Measurements from ENCODE around the gene XRN1.

GRCh38 chr3:142450189-142450588 is 2.4 kb upstream of the XRN1 start:
- no peak for TF ChIP-seq EZH2 (IDR thresholded peaks at IDR 0.05; ENCODE audit: low read length, unreplicated experiment)
- TF ChIP-seq, protein P1, sequence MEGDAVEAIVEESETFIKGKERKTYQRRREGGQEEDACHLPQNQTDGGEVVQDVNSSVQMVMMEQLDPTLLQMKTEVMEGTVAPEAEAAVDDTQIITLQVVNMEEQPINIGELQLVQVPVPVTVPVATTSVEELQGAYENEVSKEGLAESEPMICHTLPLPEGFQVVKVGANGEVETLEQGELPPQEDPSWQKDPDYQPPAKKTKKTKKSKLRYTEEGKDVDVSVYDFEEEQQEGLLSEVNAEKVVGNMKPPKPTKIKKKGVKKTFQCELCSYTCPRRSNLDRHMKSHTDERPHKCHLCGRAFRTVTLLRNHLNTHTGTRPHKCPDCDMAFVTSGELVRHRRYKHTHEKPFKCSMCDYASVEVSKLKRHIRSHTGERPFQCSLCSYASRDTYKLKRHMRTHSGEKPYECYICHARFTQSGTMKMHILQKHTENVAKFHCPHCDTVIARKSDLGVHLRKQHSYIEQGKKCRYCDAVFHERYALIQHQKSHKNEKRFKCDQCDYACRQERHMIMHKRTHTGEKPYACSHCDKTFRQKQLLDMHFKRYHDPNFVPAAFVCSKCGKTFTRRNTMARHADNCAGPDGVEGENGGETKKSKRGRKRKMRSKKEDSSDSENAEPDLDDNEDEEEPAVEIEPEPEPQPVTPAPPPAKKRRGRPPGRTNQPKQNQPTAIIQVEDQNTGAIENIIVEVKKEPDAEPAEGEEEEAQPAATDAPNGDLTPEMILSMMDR (conservative IDR thresholded peaks at IDR 0.05; ENCODE audit: low read depth, low read length), result no peak

Data from PC-3 (cell line).